ENCODE measurements around the gene SUPT4H1.

The SUPT4H1 gene

GRCh38 chr17:58373003-58373402 lies 21.0 kb upstream of the SUPT4H1 start:
- Histone ChIP-seq H3K27ac (ENCODE audit: low read depth, low read length) (no peak overlapping the region), H2AFZ (ENCODE audit: insufficient read depth, low read length, poor library complexity) (no peak overlapping the region), H4K8ac (ENCODE audit: low read depth, low read length) (no peak overlapping the region), H2BK12ac (ENCODE audit: low read length) (no peak overlapping the region), H4K91ac (ENCODE audit: low read depth, low read length) (no peak overlapping the region), H2BK120ac (ENCODE audit: insufficient read depth, low read length, poor library complexity) (no peak overlapping the region), H3K14ac (ENCODE audit: low read length) (no peak overlapping the region), H3K4me1 (ENCODE audit: control insufficient read depth in 1 of 2, insufficient read depth in 2 of 2, low read length in 2 of 2) (peaks cover 15 to 22% of the 10 kb centered on the region in 2 experiments), H4K12ac (ENCODE audit: low read depth, low read length) (no peak overlapping the region), H3K79me1 (ENCODE audit: low read length) (peaks cover 8% of the 10 kb centered on the region), H3K4ac (ENCODE audit: low read depth, low read length) (no peak overlapping the region), H3K9ac (ENCODE audit: low read length) (no peak overlapping the region), H3K4me2 (ENCODE audit: low read length) (no peak overlapping the region), H2BK5ac (ENCODE audit: low read depth, low read length, poor library complexity) (no peak overlapping the region), H3K9me3 (ENCODE audit: insufficient read depth, low read depth, low read length) (no peaks in the 10 kb centered on the region), H3K4me3 (ENCODE audit: low read depth, low read length) (no peak overlapping the region), H3K23ac (ENCODE audit: low read length) (no peak overlapping the region), H3K36me3 (ENCODE audit: control insufficient read depth in 1 of 2, insufficient read depth in 2 of 2, low read length in 2 of 2) (no peaks in the 10 kb centered on the region), H3K79me2 (ENCODE audit: control insufficient read depth, insufficient read depth, low read length, poor library complexity) (no peaks in the 10 kb centered on the region), H3K27me3 (ENCODE audit: insufficient read depth, low read length) (no peaks in the 10 kb centered on the region), H3K18ac (ENCODE audit: low read length) (no peak overlapping the region), H2AK5ac (ENCODE audit: low read length) (no peak overlapping the region)
- no CpG with 5 or more reads among the region's 5 CpGs for WGBS (ENCODE audit: extremely low coverage, insufficient coverage, insufficient read length)
- no peak for DNase-seq

GRCh38 chr17:58371300-58371950 lies 19.4 kb upstream of the SUPT4H1 start:
- no peak overlapping the region for H4K91ac ChIP-seq (ENCODE audit: low read depth, low read length)
- no peak overlapping the region for H4K12ac ChIP-seq (ENCODE audit: low read depth, low read length)
- H3K79me1 ChIP-seq (ENCODE audit: low read length) = peaks cover 2% of the 10 kb centered on the region
- H3K36me3 ChIP-seq (ENCODE audit: control insufficient read depth in 1 of 2, insufficient read depth in 2 of 2, low read length in 2 of 2) = no peaks in the 10 kb centered on the region
- no peak overlapping the region for H2BK12ac ChIP-seq (ENCODE audit: low read length)
- no peak overlapping the region for H3K9ac ChIP-seq (ENCODE audit: low read length)
- no CpG with 5 or more reads among the region's 6 CpGs for WGBS (ENCODE audit: extremely low coverage, insufficient coverage, insufficient read length)
- H3K4me1 ChIP-seq (ENCODE audit: control insufficient read depth in 1 of 2, insufficient read depth in 2 of 2, low read length in 2 of 2) = peaks cover 7 to 10% of the 10 kb centered on the region in 2 experiments
- no peak overlapping the region for H4K8ac ChIP-seq (ENCODE audit: low read depth, low read length)
- peak; percentile 54 to 68 for DNase-seq
- no peak overlapping the region for H3K4ac ChIP-seq (ENCODE audit: low read depth, low read length)
- H3K27me3 ChIP-seq (ENCODE audit: insufficient read depth, low read length) = no peaks in the 10 kb centered on the region
- H3K14ac ChIP-seq (ENCODE audit: low read length) = no peak overlapping the region
- no peak overlapping the region for H3K18ac ChIP-seq (ENCODE audit: low read length)
- H3K23ac ChIP-seq (ENCODE audit: low read length) = no peak overlapping the region
- no peak overlapping the region for H2AK5ac ChIP-seq (ENCODE audit: low read length)
- H2AFZ ChIP-seq (ENCODE audit: insufficient read depth, low read length, poor library complexity) = no peak overlapping the region
- no peak overlapping the region for H2BK120ac ChIP-seq (ENCODE audit: insufficient read depth, low read length, poor library complexity)
- no peak overlapping the region for H2BK5ac ChIP-seq (ENCODE audit: low read depth, low read length, poor library complexity)
- no peak overlapping the region for H3K27ac ChIP-seq (ENCODE audit: low read depth, low read length)
- no peaks in the 10 kb centered on the region for H3K9me3 ChIP-seq (ENCODE audit: insufficient read depth, low read depth, low read length)
- no peaks in the 10 kb centered on the region for H3K79me2 ChIP-seq (ENCODE audit: control insufficient read depth, insufficient read depth, low read length, poor library complexity)
- no peak overlapping the region for H3K4me3 ChIP-seq (ENCODE audit: low read depth, low read length)
- no peak overlapping the region for H3K4me2 ChIP-seq (ENCODE audit: low read length)

DNA sequence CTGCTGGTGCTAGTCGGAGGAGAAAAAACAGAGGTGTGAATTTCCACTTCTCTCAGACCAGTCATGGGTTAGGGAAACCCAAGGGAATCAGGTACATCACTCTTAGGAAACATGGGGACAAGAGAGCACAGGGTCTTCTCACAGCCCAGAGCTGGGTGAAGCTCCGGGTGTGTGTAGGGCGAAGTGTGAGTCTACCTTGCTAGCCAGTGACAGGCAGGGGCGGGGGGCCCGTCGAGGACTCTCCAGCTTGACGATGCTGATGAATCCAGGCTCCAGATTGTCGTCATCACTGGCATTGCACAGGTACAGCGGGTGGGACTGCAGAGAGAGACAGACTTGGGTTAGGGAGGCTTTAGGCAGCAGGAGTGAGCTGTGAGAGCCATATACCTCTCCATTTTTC lies 18.7 kb upstream of the SUPT4H1 start:
- Histone ChIP-seq H2BK5ac (ENCODE audit: low read depth, low read length, poor library complexity) (no peak overlapping the region), H3K9me3 (ENCODE audit: insufficient read depth, low read depth, low read length) (no peaks in the 10 kb centered on the region), H3K18ac (ENCODE audit: low read length) (no peak overlapping the region), H3K27ac (ENCODE audit: low read depth, low read length) (no peak overlapping the region), H3K14ac (ENCODE audit: low read length) (no peak overlapping the region), H3K4me1 (ENCODE audit: control insufficient read depth in 1 of 2, insufficient read depth in 2 of 2, low read length in 2 of 2) (peaks cover 10 to 11% of the 10 kb centered on the region in 2 experiments), H3K4me3 (ENCODE audit: low read depth, low read length) (no peak overlapping the region), H2BK12ac (ENCODE audit: low read length) (no peak overlapping the region), H3K4me2 (ENCODE audit: low read length) (no peak overlapping the region), H3K79me1 (ENCODE audit: low read length) (no peaks in the 10 kb centered on the region), H3K27me3 (ENCODE audit: insufficient read depth, low read length) (no peaks in the 10 kb centered on the region), H2AFZ (ENCODE audit: insufficient read depth, low read length, poor library complexity) (no peak overlapping the region), H3K4ac (ENCODE audit: low read depth, low read length) (no peak overlapping the region), H4K91ac (ENCODE audit: low read depth, low read length) (no peak overlapping the region), H2BK120ac (ENCODE audit: insufficient read depth, low read length, poor library complexity) (no peak overlapping the region), H3K9ac (ENCODE audit: low read length) (no peak overlapping the region), H3K79me2 (ENCODE audit: control insufficient read depth, insufficient read depth, low read length, poor library complexity) (no peaks in the 10 kb centered on the region), H3K23ac (ENCODE audit: low read length) (no peak overlapping the region), H3K36me3 (ENCODE audit: control insufficient read depth in 1 of 2, insufficient read depth in 2 of 2, low read length in 2 of 2) (no peaks in the 10 kb centered on the region), H4K12ac (ENCODE audit: low read depth, low read length) (no peak overlapping the region), H2AK5ac (ENCODE audit: low read length) (no peak overlapping the region), H4K8ac (ENCODE audit: low read depth, low read length) (no peak overlapping the region)
- no CpG with 5 or more reads among the region's 9 CpGs for WGBS (ENCODE audit: extremely low coverage, insufficient coverage, insufficient read length)
- DNase-seq = no peak

DNA sequence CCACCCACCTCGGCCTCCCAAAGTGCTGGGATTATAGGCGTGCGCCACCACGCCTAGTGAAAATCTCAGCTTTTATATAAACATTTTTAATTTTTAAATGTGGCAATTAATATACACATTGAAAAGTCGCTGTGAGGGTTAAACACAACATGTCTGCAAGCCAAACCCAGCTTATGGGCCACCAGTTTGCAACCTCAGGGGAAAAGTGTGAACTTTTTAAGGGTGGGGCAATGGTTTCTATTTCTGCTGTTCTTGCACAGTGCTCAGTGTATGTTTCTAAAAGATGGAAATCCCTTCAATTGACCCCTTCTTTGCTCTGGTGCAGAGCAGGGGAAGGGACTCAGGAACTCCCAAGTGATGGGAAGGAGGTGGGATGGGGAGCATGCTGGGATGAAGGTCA lies 18.3 kb upstream of the SUPT4H1 start:
- H3K14ac ChIP-seq (ENCODE audit: low read length) = no peak overlapping the region
- no peak overlapping the region for H3K18ac ChIP-seq (ENCODE audit: low read length)
- WGBS (ENCODE audit: extremely low coverage, insufficient coverage, insufficient read length) = no CpG with 5 or more reads among the region's 5 CpGs

More for the DNA sequence above, 18.3 kb upstream of the SUPT4H1 start:
- H3K79me1 ChIP-seq (ENCODE audit: low read length) = no peaks in the 10 kb centered on the region
- H3K79me2 ChIP-seq (ENCODE audit: control insufficient read depth, insufficient read depth, low read length, poor library complexity) = no peaks in the 10 kb centered on the region
- H2BK5ac ChIP-seq (ENCODE audit: low read depth, low read length, poor library complexity) = no peak overlapping the region
- H2AFZ ChIP-seq (ENCODE audit: insufficient read depth, low read length, poor library complexity) = no peak overlapping the region
- H3K36me3 ChIP-seq (ENCODE audit: control insufficient read depth in 1 of 2, insufficient read depth in 2 of 2, low read length in 2 of 2) = no peaks in the 10 kb centered on the region
- no peak overlapping the region for H3K4me3 ChIP-seq (ENCODE audit: low read depth, low read length)
- no peak overlapping the region for H3K23ac ChIP-seq (ENCODE audit: low read length)
- H3K4me2 ChIP-seq (ENCODE audit: low read length) = no peak overlapping the region
- no peaks in the 10 kb centered on the region for H3K27me3 ChIP-seq (ENCODE audit: insufficient read depth, low read length)
- H2BK12ac ChIP-seq (ENCODE audit: low read length) = no peak overlapping the region
- DNase-seq = no peak
- no peak overlapping the region for H3K27ac ChIP-seq (ENCODE audit: low read depth, low read length)
- H3K4me1 ChIP-seq (ENCODE audit: control insufficient read depth in 1 of 2, insufficient read depth in 2 of 2, low read length in 2 of 2) = peaks cover 12 to 14% of the 10 kb centered on the region in 2 experiments
- H3K9ac ChIP-seq (ENCODE audit: low read length) = no peak overlapping the region
- H3K4ac ChIP-seq (ENCODE audit: low read depth, low read length) = no peak overlapping the region
- H4K12ac ChIP-seq (ENCODE audit: low read depth, low read length) = no peak overlapping the region
- no peak overlapping the region for H2AK5ac ChIP-seq (ENCODE audit: low read length)
- no peaks in the 10 kb centered on the region for H3K9me3 ChIP-seq (ENCODE audit: insufficient read depth, low read depth, low read length)
- H4K91ac ChIP-seq (ENCODE audit: low read depth, low read length) = no peak overlapping the region
- H2BK120ac ChIP-seq (ENCODE audit: insufficient read depth, low read length, poor library complexity) = no peak overlapping the region
- H4K8ac ChIP-seq (ENCODE audit: low read depth, low read length) = no peak overlapping the region
